ENCODE measurements around the gene AIM2. TPM values are rescaled to one million over a fixed set of nuclear protein-coding genes. Genes with fewer than 3 reads are reported as not detected.

The AIM2 gene
- total RNA-seq, 2 donors from 2014 or later: 1.8 to 6.6 TPM

- H3K4me1 Mint-ChIP-seq (ENCODE audit: low read depth in 2 of 2): peaks cover 20 to 50% of the 10 kb centered on the region in 2 donors
- peak overlapping the region; percentile 87 for H3K27ac Mint-ChIP-seq
- peak overlapping the region; percentile 53 for H3K4me3 Mint-ChIP-seq
- peaks cover 0 to 7% of the 10 kb centered on the region in 2 donors for H3K27me3 Mint-ChIP-seq
- DNase-seq (ENCODE audit: low spot score) (no peak), ATAC-seq (no peak)
- H3K9me3 Mint-ChIP-seq: no peaks in the 10 kb centered on the region
- no peaks in the 10 kb centered on the region for H3K36me3 Mint-ChIP-seq
Measured at GRCh38 chr1:159090286-159091179, 14.0 kb upstream of the AIM2 start.

- peaks cover 0 to 7% of the 10 kb centered on the region in 2 donors for H3K27me3 Mint-ChIP-seq
- H3K4me3 Mint-ChIP-seq: no peak overlapping the region
- H3K27ac Mint-ChIP-seq: peak overlapping the region; percentile 48 to 87
- no peak for ATAC-seq
- no peaks in the 10 kb centered on the region for H3K36me3 Mint-ChIP-seq
- no peak for DNase-seq (ENCODE audit: low spot score)
- H3K4me1 Mint-ChIP-seq (ENCODE audit: low read depth in 2 of 2): peaks cover 20 to 50% of the 10 kb centered on the region in 2 donors
- no peaks in the 10 kb centered on the region for H3K9me3 Mint-ChIP-seq
Measured at GRCh38 chr1:159089184-159089791, 12.7 kb upstream of the AIM2 start.

GRCh38 chr1:159088546-159089183, 12.1 kb upstream of the AIM2 start:
- no peaks in the 10 kb centered on the region for H3K36me3 Mint-ChIP-seq
- no peak overlapping the region for H3K4me3 Mint-ChIP-seq
- DNase-seq (ENCODE audit: low spot score): no peak
- H3K4me1 Mint-ChIP-seq (ENCODE audit: low read depth in 2 of 2): peaks cover 20 to 50% of the 10 kb centered on the region in 2 donors
- H3K27me3 Mint-ChIP-seq: peaks cover 0 to 7% of the 10 kb centered on the region in 2 donors
- H3K9me3 Mint-ChIP-seq: no peaks in the 10 kb centered on the region
- H3K27ac Mint-ChIP-seq: peak overlapping the region; percentile 48 to 87
- ATAC-seq: no peak

- Mint-ChIP-seq H3K36me3 (no peaks in the 10 kb centered on the region), H3K4me1 (ENCODE audit: low read depth in 2 of 2) (peaks cover 19 to 48% of the 10 kb centered on the region in 2 donors), H3K27me3 (peaks cover 0 to 8% of the 10 kb centered on the region in 2 donors), H3K27ac (peak overlapping the region; percentile 48 to 87), H3K4me3 (no peak overlapping the region), H3K9me3 (no peaks in the 10 kb centered on the region)
- DNase-seq (ENCODE audit: low spot score): no peak
- ATAC-seq: no peak
Measured at GRCh38 chr1:159088050-159088449, 11.5 kb upstream of the AIM2 start.

- Mint-ChIP-seq H3K4me3 (no peak overlapping the region), H3K27me3 (peaks cover 7 to 18% of the 10 kb centered on the region in 2 donors), H3K27ac (no peak overlapping the region), H3K4me1 (ENCODE audit: low read depth in 2 of 2) (peaks cover 2 to 20% of the 10 kb centered on the region in 2 donors), H3K9me3 (no peaks in the 10 kb centered on the region), H3K36me3 (no peaks in the 10 kb centered on the region)
- ATAC-seq (no peak), DNase-seq (ENCODE audit: low spot score) (no peak)
Measured at GRCh38 chr1:159084867-159085266, 8.3 kb upstream of the AIM2 start.

GRCh38 chr1:159084152-159084551, 7.6 kb upstream of the AIM2 start:
- Mint-ChIP-seq H3K27ac (no peak overlapping the region), H3K4me3 (no peak overlapping the region), H3K27me3 (peaks cover 7 to 22% of the 10 kb centered on the region in 2 donors), H3K9me3 (no peaks in the 10 kb centered on the region), H3K4me1 (ENCODE audit: low read depth in 2 of 2) (peaks cover 2 to 12% of the 10 kb centered on the region in 2 donors), H3K36me3 (no peaks in the 10 kb centered on the region)
- ATAC-seq: no peak
- DNase-seq (ENCODE audit: low spot score): no peak

GRCh38 chr1:159083013-159083412, 6.4 kb upstream of the AIM2 start:
- ATAC-seq (no peak), DNase-seq (ENCODE audit: low spot score) (no peak)
- H3K27me3 Mint-ChIP-seq: peaks cover 7 to 26% of the 10 kb centered on the region in 2 donors
- H3K4me3 Mint-ChIP-seq: no peak overlapping the region
- no peak overlapping the region for H3K27ac Mint-ChIP-seq
- H3K36me3 Mint-ChIP-seq: no peaks in the 10 kb centered on the region
- peaks cover 2 to 10% of the 10 kb centered on the region in 2 donors for H3K4me1 Mint-ChIP-seq (ENCODE audit: low read depth in 2 of 2)
- H3K9me3 Mint-ChIP-seq: no peaks in the 10 kb centered on the region

GRCh38 chr1:159081626-159082025, 5.1 kb upstream of the AIM2 start:
- no peak overlapping the region for H3K4me3 Mint-ChIP-seq
- H3K4me1 Mint-ChIP-seq (ENCODE audit: low read depth in 2 of 2): peaks cover 16 to 18% of the 10 kb centered on the region in 2 donors
- H3K9me3 Mint-ChIP-seq: no peaks in the 10 kb centered on the region
- no peak for ATAC-seq
- peaks cover 7 to 23% of the 10 kb centered on the region in 2 donors for H3K27me3 Mint-ChIP-seq
- H3K36me3 Mint-ChIP-seq: no peaks in the 10 kb centered on the region
- H3K27ac Mint-ChIP-seq: no peak overlapping the region
- DNase-seq (ENCODE audit: low spot score): no peak

GRCh38 chr1:159079525-159079924, 3.0 kb upstream of the AIM2 start:
- Mint-ChIP-seq H3K4me3 (no peak overlapping the region), H3K4me1 (ENCODE audit: low read depth in 2 of 2) (peaks cover 19 to 28% of the 10 kb centered on the region in 2 donors)
- no peak for ATAC-seq

GRCh38 chr1:159077120-159077961, 775 bp upstream of the AIM2 start:
- Mint-ChIP-seq H3K9me3 (no peaks in the 10 kb centered on the region), H3K4me3 (peak overlapping the region; percentile 75), H3K27me3 (peaks cover under 1 to 22% of the 10 kb centered on the region in 2 donors), H3K27ac (peak overlapping the region; percentile 96 to 97), H3K36me3 (no peaks in the 10 kb centered on the region), H3K4me1 (ENCODE audit: low read depth in 2 of 2) (peaks cover 19 to 32% of the 10 kb centered on the region in 2 donors)
- DNase-seq (ENCODE audit: low spot score) (peak; percentile 89), ATAC-seq (peak; percentile 93)

More at GRCh38 chr1:159079525-159079924, 3.0 kb upstream of the AIM2 start:
- H3K27ac Mint-ChIP-seq: peak overlapping the region in 1 of 2 donors; percentile 9
- no peaks in the 10 kb centered on the region for H3K36me3 Mint-ChIP-seq
- peaks cover 7 to 23% of the 10 kb centered on the region in 2 donors for H3K27me3 Mint-ChIP-seq
- no peaks in the 10 kb centered on the region for H3K9me3 Mint-ChIP-seq
- no peak for DNase-seq (ENCODE audit: low spot score)

GRCh38 chr1:159071970-159072582, 4.5 kb downstream of the AIM2 start:
- Mint-ChIP-seq H3K4me1 (ENCODE audit: low read depth in 2 of 2) (peaks cover 17 to 33% of the 10 kb centered on the region in 2 donors), H3K4me3 (no peak overlapping the region), H3K27me3 (peaks cover 0 to 7% of the 10 kb centered on the region in 2 donors), H3K36me3 (no peaks in the 10 kb centered on the region), H3K9me3 (no peaks in the 10 kb centered on the region), H3K27ac (peak overlapping the region; percentile 42 to 52)
- no peak for ATAC-seq
- peak; percentile 64 for DNase-seq (ENCODE audit: low spot score)

- ATAC-seq (no peak), DNase-seq (ENCODE audit: low spot score) (no peak)
- peak overlapping the region in 1 of 2 donors; percentile 6 for H3K27ac Mint-ChIP-seq
- no peak overlapping the region for H3K4me3 Mint-ChIP-seq
- no peaks in the 10 kb centered on the region for H3K9me3 Mint-ChIP-seq
- peaks cover 0 to 7% of the 10 kb centered on the region in 2 donors for H3K27me3 Mint-ChIP-seq
- no peaks in the 10 kb centered on the region for H3K36me3 Mint-ChIP-seq
- peaks cover 9 to 21% of the 10 kb centered on the region in 2 donors for H3K4me1 Mint-ChIP-seq (ENCODE audit: low read depth in 2 of 2)
Measured at GRCh38 chr1:159068886-159069285, 7.7 kb downstream of the AIM2 start.

Data from natural killer cell treated with Interleukin-12 subunit alpha and Interleukin-12 subunit beta and Interleukin-15 and Interleukin-18, amount 100 ng/mL, for 72 hours (primary cell).